Right lobe of liver (tissue), 6 donors: ENCODE results near the gene SERP2. TPM values are rescaled to one million over a fixed set of nuclear protein-coding genes. Genes with fewer than 3 reads are reported as not detected.

Experiments used
- ATAC-seq, 4 donors: fragments of 200-7000 bp; cut with Tn5 transposase; one replicate each; pipeline ENCODE4 v1.9.1; 2020; ENCODE audit warnings: mild to moderate bottlenecking in 4 of 4, moderate library complexity in 4 of 4
- DNase-seq, 3 donors: peaks; one replicate each; pipeline ENCODE4 v3.0.0-alpha.2; 2020
- H3K27ac ChIP-seq, 3 donors: fragments of 200-600 bp; one replicate each; pipeline ENCODE4 v1.8.0; 2022
- H3K27me3 ChIP-seq, 2 donors: fragments of 200-600 bp; one replicate each; pipeline ENCODE4 v1.8.0; 2022
- H3K36me3 ChIP-seq, 4 donors: fragments of 200-600 bp; sonication (generic) in 1 of 4; one replicate each; pipeline versions ENCODE4 v1.5.1 to v1.8.0; 2017 to 2022; ENCODE audit warnings: control low read depth in 1 of 4
- H3K4me1 ChIP-seq, 4 donors: fragments of 200-600 bp; sonication (generic) in 1 of 4; one replicate each; pipeline versions ENCODE4 v1.5.1 to v1.8.0; 2017 to 2022; ENCODE audit warnings: control low read depth in 1 of 4
- H3K4me3 ChIP-seq, 3 donors: fragments of 200-600 bp; one replicate each; pipeline ENCODE4 v1.8.0; 2022
- H3K9me3 ChIP-seq, 4 donors: fragments of 200-600 bp; sonication (generic) in 1 of 4; one replicate each; pipeline versions ENCODE4 v1.5.1 to v1.8.0; 2017 to 2022; ENCODE audit warnings: control low read depth in 1 of 4
- CTCF ChIP-seq, 4 donors: fragments of 200-600 bp in 3 of 4; fragments of 450-650 bp in 1 of 4; IDR thresholded peaks; one replicate each; pipeline versions ENCODE4 v1.5.1 to v1.8.0; 2016 to 2022; ENCODE audit warnings: antibody characterized with exemption in 4 of 4, mild to moderate bottlenecking in 2 of 4
- POLR2A ChIP-seq: fragments of 450-650 bp; IDR thresholded peaks from one replicate; pipeline ENCODE4 v1.6.1; 2017; ENCODE audit warnings: antibody characterized with exemption, mild to moderate bottlenecking
- WGBS: methylation state at CpG from one replicate; pipeline ENCODE4 v1.1.6; 2018; ENCODE audit warnings: low coverage, low lambda C conversion rate; ENCODE audit not compliant: insufficient coverage; ENCODE audit errors: missing lambda C conversion rate; 5-methylcytosine and 5-hydroxymethylcytosine counted together
- intact Hi-C, 2 donors: fragments of 100-400 bp; cut with DNase I; formaldehyde crosslinking; loops; one replicate each; pipeline versions ENCODE4 v1.11.2 to v1.14.1; 2022
- total RNA-seq, 6 experiments: library from RNA; depleted of rRNA in 2 of 6; stranded (reverse); fragments of >200 nt in 2 of 6; fragmentation: NEBNext Ultra II Directional in 3 of 6; extraction: Animal tissue kit (Norgen Biotek cat#: 25700) in 3 of 6; gene quantifications; one replicate each; pipeline versions ENCODE4 v1.1.0 to v1.2.4, GENCODE V29; 2016 to 2023
- donor health status: DM: no; HTN: yes; CAD: no.
- donor health status: DM: no; HTN: no; CAD: no.
- donor health status: DM: no; HTN: no; CAD: no.
- donor health status: DM: no; HTN: yes; CAD: no.
- donor health status: DM: no; HTN: yes; CAD: no.

Gene SERP2
- total RNA-seq, 6 experiments from 2014 or later, result 2.1 to 9.0 (median 2.8) TPM

GRCh38 chr13:44362394-44363040 is 11.1 kb upstream of the SERP2 start:
- ATAC-seq (no peak), DNase-seq (no peak)
- Histone ChIP-seq H3K27me3 (no peaks in the 10 kb centered on the region), H3K27ac (no peak overlapping the region), H3K4me1 (peaks cover 0 to 12% (median 5%) of the 10 kb centered on the region in 4 donors), H3K36me3 (no peaks in the 10 kb centered on the region), H3K4me3 (no peak overlapping the region), H3K9me3 (no peaks in the 10 kb centered on the region)
- WGBS, result 60% methylated on average over 10 of the region's 11 CpGs
- no peak for TF ChIP-seq CTCF (IDR thresholded peaks at IDR 0.05)
- TF ChIP-seq POLR2A, result no peak
- intact Hi-C loops, result no loop called here

GRCh38 chr13:44363631-44364344 is 9.8 kb upstream of the SERP2 start:
- no peaks in the 10 kb centered on the region for H3K9me3 ChIP-seq
- H3K4me3 ChIP-seq, result no peak overlapping the region
- intact Hi-C loops, result no loop called here
- no peak overlapping the region for H3K27ac ChIP-seq
- DNase-seq (no peak), ATAC-seq (peak; percentile 4 to 32 (median 20))
- 60% methylated on average over 11 of the region's 11 CpGs for WGBS
- TF ChIP-seq CTCF (IDR thresholded peaks at IDR 0.05) (no peak), POLR2A (no peak)
- no peaks in the 10 kb centered on the region for H3K27me3 ChIP-seq
- no peaks in the 10 kb centered on the region for H3K36me3 ChIP-seq
- peaks cover 0 to 12% (median 5%) of the 10 kb centered on the region in 4 donors for H3K4me1 ChIP-seq

GRCh38 chr13:44364345-44365000 is 9.2 kb upstream of the SERP2 start:
- Histone ChIP-seq H3K4me3 (no peak overlapping the region), H3K4me1 (peaks cover 0 to 12% (median 5%) of the 10 kb centered on the region in 4 donors), H3K9me3 (no peaks in the 10 kb centered on the region), H3K36me3 (no peaks in the 10 kb centered on the region), H3K27me3 (no peaks in the 10 kb centered on the region), H3K27ac (peak overlapping the region in 1 of 3 donors; percentile 38)
- DNase-seq, result peak in 2 of 3 donors; percentile 43 to 58
- 35% methylated on average over 6 of the region's 6 CpGs for WGBS
- intact Hi-C loops, result no loop called here
- TF ChIP-seq POLR2A (peak; percentile 14), CTCF (IDR thresholded peaks at IDR 0.05) (no peak)
- peak; percentile 92 to 96 (median 94) for ATAC-seq

- no peak for TF ChIP-seq CTCF (IDR thresholded peaks at IDR 0.05)
- TF ChIP-seq POLR2A, result no peak
- ATAC-seq (no peak), DNase-seq (no peak)
- 96% methylated on average over 3 of the region's 3 CpGs for WGBS
- H3K27me3 ChIP-seq, result no peaks in the 10 kb centered on the region
- no peaks in the 10 kb centered on the region for H3K9me3 ChIP-seq
- H3K36me3 ChIP-seq, result no peaks in the 10 kb centered on the region
- H3K4me3 ChIP-seq, result no peak overlapping the region
- peak overlapping the region in 1 of 3 donors; percentile 38 for H3K27ac ChIP-seq
- peaks cover 0 to 13% (median 6%) of the 10 kb centered on the region in 4 donors for H3K4me1 ChIP-seq
- intact Hi-C loops, result no loop called here
Observed at GRCh38 chr13:44365008-44365407, 8.6 kb upstream of the SERP2 start.
